Non-pigmented ciliary epithelial cell (primary cell): Measurements from ENCODE around the gene RNF34.
A peak's percentile ranks its signal among the peaks of the same experiment; 100 is the strongest.

Experiments used
- DNase-seq: peaks from one replicate; pipeline ENCODE4 v3.0.0-alpha.2; 2010; ENCODE audit warnings: low read depth

The RNF34 gene

DNA sequence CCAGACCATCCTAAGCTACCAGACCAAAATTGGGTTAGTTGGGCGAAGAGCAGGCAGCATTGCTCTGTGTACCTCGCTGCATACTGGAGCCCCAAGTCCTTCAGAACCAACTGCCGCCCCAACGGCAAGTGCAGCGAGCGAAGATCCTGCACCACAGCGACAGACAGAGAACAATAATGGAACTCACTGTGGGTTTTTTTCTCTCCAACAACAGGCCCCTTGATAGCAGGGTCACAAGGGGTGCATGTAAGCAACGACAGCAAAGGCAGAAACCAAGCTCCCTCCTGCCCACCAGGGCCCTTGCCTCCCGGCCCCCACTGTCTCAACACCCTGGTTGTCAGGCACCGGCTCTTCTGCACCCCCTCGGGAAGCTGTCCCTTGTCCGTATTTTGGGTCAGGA is 39.0 kb downstream of the RNF34 start:
- DNase-seq = no peak

DNA sequence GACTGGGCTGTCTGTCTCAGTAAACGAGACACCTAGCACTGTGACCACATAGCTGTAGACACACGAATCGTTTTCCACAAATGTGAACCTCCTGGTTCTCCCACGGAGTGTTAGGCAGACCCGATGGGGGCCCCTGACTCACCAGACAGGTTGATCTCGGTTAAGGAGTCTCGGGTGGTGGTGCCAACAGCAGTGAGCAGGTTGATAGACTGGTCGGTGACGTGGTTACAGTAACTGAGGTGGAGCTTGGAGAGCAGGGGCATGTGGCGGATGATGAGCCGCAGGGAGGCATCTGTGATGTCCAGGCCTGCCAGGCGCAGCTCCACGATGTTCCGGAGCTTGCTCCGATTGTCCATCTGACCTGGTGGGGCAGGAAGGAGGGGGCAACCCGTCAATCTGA is 39.8 kb downstream of the RNF34 start:
- DNase-seq = no peak

DNA sequence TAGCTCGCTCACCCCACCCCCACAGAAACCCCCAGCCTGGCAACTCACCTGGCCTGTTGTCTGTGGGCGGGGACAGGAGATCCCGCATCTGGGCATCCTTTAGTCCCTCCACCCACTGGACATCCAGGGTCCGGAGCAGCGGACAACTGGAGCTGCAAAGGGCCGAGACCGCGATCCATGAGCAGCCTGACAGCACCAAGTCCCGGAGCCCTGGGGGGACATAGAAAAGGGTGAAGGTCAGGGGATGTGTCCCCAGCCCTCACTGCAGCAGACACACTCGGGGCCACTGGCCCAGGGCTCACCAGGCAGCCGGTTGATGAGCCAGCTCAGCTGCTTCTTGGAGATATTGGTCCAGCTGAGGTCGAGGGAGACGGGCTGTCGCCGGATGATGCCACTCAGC is 40.9 kb downstream of the RNF34 start:
- no peak for DNase-seq

DNA sequence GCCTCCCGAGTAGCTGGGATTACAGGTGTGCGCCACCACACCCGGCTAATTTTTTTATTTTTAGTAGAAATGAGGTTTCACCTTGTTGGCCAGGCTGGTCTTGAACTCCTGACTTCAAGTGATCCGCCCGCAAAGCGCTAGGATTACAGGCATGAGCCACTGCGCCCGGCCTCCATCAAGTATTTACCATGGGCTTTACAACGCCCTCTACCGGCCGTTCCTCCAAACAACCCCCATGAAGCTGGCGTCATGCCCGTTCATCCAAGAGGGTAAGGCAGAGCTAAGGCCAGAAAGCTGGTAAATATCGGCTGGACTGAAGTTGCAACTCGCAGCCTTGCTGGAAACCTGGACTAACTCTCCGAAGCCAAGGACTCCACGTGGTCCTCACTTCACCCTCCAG is 41.6 kb downstream of the RNF34 start:
- DNase-seq = no peak

DNA sequence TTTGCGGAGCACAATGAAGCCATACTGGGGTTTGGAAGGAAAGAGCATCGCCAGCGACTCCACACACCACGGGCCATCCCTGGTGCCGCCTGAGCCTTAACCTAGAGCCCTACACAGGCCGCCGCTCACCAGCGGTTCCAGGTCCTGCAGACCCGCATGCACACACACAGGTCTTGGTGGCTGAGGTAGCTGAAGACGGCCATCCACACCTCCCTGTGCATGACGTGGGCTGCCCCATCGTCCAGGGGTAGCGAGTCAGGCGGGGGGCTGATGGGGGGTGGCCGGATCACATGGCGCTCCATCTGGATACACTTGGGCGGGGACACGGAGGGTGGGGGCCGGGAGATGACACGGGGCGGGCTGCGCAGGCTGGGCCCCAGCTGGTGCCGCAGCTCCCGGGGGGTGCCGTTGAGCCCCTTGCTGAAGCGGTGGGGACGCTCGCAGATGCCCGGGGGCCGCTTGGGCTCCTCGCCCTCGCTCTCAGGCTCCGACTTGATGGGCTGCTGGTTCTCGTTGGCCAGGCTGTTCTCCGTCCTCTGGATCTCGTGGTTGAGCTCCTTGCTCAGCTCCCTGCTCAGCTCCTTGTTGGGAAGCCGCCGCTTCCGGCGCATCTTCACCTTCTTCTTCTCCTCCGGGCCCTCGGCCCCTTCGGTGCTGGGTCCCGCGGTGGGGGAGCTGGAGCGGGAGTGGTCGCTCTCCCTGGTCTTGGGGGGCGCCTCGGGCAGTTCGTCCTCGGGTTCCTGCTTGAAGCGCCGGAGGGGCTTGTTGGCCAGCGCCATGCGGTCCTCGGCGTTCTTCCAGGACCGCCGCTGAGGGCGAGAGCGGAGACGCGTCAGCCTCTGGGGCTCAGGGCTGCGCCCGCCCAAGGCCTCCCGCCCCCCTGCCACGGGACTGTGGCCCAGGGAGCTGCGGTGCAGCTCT is 42.4 kb downstream of the RNF34 start:
- DNase-seq = no peak

DNA sequence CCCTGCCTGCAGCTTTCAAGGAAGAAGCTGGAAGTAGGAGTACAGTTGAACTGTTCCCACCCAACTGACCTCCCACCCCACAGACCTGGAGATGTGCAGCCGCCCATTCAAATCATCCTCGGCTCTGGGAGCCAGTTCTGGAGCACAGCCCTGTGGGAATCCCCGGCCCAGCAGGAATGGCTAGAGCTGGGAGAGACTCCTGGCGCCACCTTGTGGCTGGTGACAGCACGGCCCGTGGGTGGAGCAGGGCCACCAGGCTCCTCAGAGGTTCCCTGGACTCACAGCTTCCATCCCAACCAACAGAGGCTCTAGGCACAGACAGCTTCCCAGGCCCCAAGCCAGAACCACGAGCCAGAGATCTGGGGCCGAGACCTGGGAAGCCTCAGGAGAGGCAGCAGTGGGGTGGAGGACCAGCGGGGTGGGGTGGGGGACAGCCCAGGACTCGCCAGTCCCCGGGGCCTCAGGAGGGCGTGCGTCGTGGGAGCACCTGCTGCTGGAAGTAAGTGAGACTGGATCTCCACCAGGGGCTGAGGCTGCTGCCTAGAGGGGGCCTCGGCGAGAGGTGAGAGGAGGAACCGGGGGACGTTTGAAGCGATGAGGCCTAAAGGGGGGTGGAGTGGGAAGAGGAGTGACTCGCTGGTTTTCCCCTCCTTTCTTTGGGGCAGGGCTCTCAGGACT is 43.4 kb downstream of the RNF34 start:
- DNase-seq = peak; percentile 24

DNA sequence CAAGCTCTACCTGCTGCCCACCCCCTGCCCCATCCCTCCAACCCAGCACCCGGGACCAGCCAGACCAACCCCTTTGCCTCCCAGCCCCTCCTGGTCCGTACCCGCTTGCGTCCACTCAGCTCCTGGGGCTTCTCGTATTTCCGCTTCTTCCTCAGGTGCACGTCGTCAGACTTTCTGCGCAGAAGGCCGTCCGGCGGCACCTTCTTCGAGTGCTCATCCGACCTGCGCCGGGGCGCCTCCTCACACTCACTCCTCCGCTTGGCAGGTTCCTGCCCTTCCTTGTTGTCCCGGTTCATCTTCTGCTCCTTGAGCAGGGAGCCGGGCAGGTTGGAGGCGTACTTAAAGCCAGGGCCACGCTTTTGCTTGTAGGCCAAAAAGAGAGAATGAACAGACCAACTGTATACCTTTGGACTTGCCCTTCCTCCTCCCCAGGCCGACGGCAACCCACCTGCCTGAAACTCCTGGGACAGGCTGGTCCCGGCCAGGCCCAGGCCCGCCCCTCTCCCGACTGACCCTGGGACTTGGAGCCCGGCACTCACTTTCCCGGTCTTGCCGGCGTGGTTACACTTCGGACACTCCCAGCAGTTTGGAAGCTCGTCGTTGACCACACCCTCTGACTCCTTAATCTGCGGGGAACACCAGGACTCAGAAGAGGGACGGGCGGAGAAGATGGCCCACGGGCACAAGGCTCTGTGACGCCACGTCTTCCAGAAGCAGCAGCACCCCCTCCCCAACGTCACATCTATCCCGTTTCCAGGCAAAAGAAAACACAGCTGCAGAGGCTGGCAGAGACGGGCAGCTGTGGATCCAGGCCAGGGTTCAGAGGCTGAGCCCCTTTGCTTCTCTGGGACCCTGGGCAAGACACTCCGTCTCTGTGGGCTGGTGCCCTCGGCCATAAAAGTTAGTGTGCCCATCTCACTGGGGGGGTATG is 44.3 kb downstream of the RNF34 start:
- DNase-seq = no peak

DNA sequence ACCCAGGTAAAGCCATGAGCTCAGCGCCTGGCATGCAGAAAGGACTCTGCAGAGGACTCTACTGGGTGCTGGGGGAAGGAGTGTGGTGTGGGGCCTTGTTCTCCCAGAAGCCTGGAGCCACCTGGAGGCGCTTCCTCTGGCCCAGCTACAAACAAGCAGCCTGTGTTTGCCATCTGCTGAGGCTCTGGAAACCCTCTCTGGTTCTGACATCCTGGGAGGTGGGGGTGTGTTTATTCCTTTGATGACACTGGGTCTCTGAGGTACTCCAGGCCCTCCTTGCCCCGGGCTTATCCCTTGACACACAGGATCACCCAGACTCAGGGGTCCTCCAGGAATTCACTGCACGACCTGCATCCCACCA is 44.9 kb downstream of the RNF34 start:
- no peak for DNase-seq

DNA sequence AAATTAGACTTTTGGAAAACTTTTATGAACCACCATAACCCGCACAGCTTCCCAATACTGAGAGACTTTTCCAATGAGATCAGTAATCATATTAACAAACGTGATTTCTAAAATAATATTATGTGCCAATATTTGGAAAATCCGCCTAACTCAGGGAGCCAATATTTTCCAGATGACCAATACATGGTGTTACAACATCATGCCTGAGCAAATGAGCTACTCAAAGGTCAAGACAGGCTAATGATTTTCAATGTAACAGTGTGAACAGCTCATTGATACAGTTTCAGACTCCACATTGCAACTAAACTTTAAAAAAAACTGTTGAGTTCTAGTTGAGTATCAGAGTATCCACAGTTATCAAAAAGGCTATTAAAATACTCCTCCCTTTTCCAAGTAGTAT is 46.8 kb downstream of the RNF34 start:
- DNase-seq = no peak

DNA sequence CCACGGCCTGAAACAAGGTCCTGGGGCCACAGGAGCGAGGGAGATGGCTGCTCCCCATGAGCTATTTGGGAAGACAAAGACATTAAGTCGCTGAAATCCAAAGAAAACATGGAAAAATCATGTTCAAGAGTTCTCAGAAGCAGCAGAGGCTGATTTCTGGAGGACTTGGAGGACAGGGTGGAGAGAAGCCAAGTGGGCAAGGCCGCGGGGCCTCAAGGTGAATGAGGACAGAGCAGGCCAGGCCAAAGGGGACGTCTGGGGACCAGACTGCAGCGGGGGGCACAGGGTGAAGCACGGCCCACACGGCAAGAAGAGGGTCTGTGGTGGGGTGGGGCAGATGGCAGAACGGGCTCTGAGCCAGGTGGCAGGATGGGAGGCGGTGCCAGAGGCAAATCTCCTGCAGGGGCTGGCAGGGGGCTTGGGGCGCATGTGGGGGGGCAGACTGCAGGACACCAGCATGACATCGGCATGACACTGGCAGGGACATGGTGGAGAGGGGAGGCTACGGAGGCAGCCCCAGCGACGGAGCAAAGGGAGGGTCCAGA is 48.9 kb downstream of the RNF34 start:
- no peak for DNase-seq

DNA sequence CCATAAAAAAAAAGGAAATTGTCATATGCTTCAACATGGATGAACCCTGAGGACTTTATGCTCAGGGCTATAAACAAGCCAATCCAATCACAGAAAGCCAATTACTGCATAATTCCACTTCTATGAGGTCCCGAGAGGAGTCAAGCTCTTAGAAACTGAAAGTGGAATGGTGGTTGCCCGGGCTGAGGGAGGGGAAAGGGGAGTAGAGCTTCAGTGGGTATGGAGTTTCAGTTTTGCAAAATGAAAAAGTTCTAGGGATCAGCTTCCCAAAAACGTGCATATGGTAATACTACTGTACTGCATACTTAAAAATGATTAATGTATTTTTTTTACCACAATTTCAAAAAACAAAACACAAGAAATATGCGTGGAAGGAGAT is 52.0 kb downstream of the RNF34 start:
- DNase-seq = no peak

DNA sequence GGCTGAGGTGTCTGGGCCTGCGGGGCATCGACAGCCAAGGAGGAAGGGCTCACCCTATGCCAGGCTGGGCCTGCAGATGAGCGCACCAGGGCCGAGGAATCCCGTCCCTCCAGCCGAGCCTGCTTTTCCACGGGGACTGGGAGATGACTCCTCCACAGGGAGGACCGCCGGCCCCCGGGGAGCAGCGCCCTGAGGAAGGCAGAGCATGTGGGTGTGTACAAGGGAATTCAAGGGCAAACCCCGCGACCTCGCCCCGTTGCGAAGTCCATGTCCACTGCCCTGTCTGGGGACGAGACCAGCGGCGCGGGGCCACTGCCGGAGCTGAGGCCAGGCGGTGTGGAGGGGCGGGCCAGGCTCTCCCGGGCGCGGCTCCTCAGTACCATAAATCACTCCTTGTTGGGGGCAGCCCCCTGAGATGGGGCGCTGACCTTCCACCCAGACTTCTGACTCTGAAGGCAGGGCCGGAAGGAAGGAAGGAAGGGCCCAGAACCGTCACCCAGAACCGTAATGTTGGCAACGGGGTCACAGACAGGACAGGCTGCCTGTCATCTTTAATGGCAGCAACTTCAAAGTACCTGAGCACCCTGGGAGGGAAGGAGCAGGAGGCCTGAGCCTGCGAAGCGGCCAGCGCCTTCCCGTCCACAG is 52.5 kb downstream of the RNF34 start:
- no peak for DNase-seq

DNA sequence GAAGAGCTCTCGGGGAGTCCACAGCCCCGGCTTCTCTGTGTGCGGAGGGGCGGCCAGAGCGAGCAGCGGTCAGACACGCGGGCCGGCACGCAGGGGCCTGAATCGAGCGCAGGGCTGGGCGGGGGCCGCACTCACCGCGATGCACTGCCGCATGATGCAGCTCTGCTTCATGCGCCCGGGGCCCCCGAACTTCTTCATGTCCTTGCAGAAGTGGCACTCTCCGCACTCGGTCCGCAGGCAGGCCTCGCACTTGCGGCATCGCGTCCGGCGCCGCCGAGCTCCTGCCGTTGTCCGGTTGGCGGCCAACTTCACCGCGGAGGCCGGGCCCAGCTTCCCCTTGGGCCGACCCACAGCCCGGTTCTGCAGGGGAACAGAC is 53.1 kb downstream of the RNF34 start:
- no peak for DNase-seq

DNA sequence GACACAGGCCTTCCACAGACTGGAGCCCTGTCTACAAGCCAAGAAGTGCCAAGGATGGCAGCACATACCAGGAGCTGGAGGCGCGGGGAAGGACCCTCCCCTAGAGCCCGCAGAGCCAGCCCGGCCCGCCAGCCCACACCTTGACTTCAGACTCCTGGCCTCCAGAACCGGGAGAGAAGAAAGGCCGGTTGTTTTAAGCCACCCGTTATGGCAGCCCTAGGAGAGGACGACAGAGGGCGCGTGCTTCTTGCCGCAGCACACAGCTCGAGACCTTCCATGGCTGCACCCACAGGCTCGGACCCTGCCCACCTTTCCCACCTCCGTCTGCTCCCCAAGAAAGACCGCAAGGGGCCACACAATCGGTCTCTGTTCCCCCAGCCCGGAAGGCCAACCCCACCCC is 53.7 kb downstream of the RNF34 start:
- no peak for DNase-seq

DNA sequence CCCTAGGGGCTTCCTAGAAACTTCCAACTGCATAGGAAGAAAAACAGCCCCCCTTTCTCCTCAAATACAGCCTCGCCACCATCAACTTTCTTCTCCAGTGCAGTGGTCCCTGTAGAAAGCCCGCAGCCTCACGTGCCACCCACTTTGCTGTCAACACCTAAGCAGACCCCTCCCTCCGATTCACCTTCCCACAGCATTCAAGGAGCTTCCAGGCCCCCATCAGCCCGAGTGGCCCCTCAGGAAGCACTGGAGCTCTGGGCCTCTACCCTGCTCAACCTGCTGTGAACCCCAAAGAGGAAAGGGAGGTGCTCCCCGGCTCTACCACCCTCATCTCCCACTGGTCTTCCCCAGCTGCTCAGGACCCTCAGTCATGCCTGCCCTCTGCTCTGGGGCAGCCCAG is 55.0 kb downstream of the RNF34 start:
- DNase-seq = no peak

DNA sequence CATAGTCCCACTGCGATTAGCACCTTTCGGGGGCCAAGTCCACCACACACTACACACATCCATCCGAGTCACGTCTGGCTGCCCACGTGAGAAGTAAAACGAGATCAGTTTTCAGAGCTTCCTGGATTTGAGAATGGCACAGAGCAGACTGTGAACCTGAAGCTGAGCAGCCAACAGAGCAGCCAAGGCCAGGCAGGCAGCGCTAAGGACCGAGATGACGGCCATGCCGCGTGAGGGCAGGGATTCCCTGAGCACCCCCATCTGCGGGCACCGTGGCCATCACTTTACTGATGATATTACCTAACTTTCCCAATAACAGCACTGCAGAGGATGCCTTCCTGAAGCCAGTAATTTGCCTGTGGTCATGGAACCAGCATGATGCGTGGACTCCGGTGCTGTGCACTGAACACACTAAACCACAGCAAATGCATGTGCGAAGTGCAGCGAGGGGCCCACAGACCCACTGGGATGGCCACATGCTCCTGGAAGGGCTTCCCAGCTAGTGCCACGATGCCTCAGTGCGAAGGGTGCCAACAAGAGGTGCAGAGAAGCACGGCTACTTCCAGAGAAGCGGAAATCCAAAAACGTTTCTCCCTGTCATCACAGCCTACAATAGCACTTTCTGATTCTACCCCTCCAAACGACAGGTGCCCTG is 56.0 kb downstream of the RNF34 start:
- no peak for DNase-seq

DNA sequence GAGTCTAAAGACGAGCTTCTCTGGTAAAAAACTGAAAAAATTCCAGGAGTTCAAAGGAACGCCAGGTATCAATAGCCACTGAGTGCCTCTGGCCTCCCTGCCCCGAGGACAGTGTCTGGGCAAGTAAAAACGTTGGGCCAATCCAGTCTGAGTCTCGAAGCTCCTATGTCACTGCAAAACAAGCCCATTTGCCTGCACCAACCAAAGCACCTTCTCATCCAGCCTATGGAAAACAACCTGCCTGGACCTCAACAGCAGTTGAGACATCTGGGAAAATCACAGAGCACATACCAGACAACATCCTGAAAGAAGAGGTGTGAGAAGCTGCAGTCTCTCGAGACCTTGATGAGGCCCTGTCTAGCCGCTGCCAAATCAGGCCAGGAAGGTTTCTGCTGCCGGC is 56.6 kb downstream of the RNF34 start:
- no peak for DNase-seq

DNA sequence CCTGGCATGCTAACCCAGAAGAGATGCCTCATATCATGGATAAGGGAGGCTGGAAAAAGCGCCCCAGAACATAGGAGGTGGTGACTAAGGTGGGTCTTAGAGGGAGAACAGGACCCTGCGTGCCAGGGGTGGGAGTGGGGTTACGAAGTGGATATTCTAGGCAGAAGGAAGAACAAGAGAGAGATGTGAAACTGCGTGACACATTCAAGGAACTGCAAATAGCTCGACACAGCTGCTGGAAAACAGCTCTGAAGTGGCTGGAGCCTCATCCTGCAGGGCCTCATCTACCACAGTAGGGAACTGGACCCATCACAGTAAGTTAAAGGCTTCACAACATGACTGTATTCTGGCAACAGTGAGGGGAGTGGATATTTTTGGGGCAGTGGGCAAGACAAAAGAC is 61.1 kb downstream of the RNF34 start:
- no peak for DNase-seq

DNA sequence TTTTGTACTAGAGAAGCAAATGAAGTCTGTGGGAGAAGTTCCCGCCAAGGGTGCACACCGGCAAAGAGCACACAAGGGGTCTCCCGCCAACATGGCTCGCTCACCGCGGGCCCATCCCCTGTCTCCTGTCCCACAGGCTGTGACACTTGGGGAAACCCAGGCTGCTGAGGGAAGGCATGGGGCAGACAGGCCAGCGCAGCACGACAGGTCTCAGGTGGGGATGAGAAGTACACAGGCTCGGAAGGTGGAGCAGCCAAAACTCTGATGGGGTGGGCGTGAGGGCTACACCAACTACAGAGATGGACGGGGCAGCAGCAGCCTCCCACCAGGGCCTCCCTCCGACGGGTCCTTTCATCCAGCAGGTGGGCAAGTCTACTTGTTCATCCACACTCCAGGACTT is 64.4 kb downstream of the RNF34 start:
- DNase-seq = no peak

DNA sequence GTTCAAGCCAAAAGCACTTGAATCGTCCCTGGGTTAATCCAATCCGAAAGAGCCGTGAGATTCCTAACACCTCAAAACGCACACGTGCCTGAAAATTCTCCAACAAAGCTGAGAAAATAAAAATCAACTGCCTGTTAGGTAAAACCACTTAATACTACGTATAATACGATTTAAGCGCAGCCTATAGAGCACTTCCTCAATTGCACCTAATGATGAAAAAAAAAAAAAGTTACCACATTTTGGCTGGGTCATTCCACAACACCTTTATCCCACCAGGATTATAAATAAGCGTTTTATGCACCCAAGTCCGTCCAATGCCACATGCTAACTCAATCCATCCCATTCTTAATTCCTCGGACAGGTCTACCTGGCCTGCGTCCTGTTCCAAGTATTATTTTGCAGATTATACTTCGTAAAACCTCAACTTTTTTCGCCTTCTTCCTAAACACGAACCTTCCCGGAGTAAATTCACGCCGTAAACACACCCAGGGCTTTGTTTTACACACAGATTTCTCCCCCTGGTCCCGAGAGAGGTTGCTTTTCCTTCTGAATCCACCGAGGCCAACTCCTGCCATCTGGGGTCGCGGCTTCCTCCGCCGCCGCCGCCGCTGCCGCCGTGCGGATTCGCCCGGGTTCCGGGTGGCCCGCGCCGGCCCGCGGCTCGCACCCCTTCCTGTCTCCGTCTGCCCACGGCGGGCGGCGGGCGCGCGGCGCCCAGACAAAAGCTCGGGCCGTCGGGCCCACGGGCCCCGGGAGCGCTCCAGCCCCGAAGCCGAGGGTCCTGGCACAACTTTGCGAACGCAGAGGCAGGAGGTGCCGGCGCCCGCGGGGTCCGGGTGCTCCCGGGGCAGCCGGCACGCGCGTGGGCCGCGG is 66.2 kb downstream of the RNF34 start:
- DNase-seq = no peak
